ENCODE results near the gene HES2.
"Not testable (repeated sequence)": the region's sequence is repeated elsewhere in the genome, so short reads cannot be mapped to it uniquely, and the experiment has no call there.

The HES2 gene

DNA sequence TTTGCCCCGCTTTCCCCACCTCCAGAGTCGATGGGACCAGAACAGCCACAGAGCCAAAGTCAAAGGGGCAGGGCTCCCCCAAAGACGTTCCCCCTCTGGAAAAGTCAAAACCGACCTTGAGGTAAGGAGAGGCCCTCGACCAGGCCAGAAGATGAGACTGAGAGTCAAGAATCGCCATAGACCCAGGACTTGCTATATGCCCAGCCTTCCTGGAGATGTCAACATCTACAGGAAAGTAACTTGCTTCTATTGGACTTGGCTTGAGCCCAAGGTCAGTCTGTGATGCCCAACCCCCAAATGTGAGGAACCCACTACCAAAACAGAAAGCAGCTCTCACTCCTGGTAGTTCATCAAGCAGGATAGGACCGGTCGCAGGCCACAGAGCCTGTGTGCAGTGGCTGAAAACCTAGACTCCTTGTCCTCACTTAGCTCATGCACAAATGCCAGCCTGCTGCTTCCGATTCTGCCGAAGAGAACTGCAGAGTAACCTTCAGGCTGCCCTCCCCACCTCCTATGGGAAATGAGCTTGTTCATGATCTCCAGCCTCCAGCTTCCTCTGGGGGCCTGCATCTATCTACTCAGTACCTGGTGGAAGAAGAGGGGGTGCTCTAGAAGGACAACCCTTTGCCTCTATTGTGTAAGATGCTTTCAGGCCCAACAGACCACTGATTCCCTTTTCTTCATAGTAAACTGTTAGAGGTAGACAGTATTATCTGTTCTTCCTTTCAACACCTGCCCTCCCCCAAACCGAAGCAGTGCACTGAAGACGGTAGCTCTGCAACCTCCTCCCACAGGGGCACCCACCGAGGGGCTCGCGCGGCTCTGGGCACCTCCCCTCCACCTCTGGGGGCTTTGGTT, 27.5 kb downstream of the HES2 start:
- DNase-seq, result peak in 8 of 56 donors; percentile 4 to 37 (median 14)

DNA sequence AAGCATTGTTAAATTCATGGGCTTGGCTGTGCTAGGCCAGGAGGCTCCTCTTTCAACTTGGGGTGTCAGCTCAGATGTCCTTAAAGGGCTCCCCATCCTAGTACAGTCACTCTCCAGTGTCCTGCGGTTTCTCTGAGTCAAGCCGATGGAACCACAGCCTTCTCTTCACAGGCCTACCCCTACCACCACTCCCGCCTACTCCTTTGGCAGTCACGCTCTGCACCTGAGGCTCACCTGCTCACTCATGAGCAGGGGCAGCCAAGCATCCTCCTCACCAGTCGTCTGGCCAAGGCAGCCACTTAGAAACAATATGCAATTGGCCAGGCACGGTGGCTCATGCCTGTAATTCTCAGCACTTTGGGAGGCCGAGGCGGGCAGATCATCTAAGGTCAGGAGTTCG, 29.7 kb downstream of the HES2 start:
- DNase-seq, result no peak

DNA sequence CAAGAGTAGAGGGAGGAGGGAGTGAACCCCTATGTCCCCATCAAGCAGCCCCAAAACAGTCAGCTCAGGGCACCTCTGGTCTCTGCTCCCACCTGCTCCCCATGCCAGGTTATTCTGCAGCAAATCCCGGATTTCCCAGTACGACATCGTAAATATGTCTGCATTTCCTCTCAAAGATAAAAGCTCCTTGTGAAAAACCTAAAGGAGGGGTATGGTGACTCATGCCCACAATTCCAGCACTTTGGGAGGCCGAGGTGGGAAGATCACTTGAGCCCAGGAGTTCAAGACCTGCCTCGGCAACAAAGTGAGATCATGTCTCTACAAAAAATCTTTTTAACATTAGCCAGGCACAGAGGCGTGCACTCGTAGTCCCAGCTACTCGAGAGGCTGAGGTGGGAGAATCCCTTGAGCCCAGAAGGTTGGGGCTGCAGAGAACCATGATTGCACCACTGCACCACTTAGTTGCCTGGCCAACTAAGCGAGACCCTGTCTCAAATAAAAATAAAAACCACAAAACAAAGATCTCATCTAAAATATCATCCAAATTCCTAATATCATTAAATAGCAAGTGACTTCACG, 33.3 kb downstream of the HES2 start:
- no peak for DNase-seq

DNA sequence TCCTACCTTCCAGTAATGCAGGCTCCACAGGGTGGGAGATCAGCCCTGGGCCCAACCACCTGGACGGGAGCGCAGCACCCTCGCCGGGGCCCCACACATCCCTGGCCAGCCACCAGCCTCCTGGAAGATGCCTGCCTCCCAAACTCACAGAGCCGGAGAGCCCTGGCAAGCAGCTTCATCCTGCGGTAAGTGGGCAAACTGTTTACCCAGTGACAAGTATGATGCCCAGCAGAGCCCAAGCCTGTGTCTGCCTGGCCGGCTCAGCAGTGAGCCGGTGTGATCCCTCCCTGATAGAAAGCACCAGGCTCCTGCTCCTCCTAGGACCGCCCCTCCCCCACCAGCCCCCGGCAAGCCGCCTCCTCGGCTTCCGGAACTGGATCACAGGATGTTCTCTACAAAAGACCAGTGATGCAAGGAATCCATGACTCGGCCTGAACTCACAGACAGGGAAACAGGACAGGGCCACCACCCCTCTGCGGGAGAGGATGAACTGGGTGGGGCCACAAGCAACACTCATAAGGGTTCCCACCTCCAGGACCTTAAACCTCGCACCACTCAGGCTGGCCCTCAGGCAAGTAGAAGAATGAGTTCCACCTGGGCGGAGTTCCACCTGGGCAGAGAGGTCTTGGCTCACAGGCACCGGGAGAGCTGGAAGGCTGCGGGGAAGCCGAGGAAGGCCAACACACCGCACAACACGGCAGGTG, 34.1 kb downstream of the HES2 start:
- DNase-seq, result peak in 46 of 56 donors; percentile 15 to 73 (median 40)

DNA sequence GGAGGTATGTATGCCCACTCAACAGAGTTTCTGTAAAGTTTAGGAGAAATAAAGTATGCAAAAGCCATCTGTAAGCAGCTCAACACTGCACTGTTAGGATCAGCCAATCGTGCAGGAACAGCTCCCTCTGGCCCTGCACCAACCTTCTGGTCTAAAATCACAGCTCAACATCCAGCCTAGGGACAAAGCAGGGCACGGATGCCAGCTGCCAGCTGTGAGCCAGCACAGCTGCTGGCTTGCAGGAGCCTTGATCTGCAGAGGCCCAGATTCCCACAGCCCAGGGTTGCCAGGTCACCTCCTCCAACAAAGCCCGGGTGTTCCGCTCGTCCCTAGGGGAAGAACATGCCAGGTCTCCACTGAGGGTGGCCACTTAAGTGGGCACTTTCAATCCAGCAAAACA, 34.8 kb downstream of the HES2 start:
- peak in 54 of 56 donors; percentile 14 to 92 (median 68) for DNase-seq

DNA sequence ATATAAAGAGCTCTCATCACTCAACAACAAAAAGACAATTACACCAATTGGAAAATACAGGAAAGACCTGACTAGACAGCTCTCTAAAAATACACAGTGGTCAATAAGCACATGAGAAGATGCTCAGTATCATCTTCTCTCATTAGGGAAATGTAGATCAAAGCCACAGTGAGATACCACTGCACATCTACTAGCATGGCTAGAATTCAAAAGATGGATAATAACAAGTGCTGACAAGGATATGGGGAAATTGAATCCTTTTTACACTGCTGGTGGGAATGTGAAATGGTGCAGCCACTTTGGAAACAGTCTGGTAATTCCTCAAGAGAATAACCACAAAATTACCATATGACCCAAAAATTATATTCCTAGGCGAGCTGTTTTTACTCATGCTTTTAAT, 35.6 kb downstream of the HES2 start:
- no peak for DNase-seq

DNA sequence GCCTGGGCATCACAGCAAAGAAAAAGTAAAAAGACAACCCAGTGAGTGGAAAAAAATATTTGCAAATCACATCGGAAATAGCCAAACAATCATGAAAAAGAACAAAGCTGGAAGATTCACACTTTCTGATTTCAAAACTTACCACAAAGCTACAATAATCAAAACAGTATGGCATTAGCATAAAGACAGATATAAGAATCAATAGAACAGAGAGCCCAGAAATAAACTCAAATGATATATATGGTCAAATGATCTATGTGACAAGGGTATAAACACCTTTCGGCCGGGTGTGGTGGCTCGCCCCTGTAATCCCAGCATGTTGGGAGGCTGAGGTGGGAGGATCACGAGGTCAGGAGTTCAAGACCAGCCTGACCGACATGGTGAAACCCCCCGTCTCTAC, 39.7 kb downstream of the HES2 start:
- no peak for DNase-seq

DNA sequence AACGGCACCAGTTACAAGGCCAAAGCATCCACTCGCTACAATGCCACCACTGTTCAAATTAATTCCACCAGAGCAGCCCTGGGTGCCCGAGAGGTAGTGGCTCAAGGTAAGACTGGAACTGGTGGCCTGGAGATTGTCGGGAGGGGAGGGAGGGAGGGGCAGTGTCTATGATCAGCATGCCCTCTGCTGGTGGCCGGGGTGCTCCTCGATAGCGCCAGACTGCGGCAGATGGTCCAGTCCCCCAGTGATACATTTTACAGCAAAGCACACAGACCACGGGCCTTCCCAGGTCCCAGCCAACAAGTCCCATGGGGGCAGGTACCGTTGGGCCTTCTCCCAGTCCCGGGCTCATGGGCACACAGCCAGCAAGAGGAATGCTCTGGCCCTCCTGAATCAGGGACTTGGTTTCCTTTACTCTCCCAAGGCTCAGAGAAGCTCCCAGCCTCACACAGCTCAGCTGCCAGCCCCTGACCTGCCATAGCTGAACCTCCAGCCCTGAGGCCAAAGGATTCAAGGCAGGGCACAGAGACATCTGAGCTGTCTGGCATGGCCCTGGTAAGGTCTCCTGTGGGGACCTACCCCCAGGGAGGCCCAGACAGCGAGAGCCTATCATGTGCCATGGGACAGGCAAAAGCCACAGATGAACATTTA, 41.5 kb downstream of the HES2 start:
- no peak for DNase-seq

DNA sequence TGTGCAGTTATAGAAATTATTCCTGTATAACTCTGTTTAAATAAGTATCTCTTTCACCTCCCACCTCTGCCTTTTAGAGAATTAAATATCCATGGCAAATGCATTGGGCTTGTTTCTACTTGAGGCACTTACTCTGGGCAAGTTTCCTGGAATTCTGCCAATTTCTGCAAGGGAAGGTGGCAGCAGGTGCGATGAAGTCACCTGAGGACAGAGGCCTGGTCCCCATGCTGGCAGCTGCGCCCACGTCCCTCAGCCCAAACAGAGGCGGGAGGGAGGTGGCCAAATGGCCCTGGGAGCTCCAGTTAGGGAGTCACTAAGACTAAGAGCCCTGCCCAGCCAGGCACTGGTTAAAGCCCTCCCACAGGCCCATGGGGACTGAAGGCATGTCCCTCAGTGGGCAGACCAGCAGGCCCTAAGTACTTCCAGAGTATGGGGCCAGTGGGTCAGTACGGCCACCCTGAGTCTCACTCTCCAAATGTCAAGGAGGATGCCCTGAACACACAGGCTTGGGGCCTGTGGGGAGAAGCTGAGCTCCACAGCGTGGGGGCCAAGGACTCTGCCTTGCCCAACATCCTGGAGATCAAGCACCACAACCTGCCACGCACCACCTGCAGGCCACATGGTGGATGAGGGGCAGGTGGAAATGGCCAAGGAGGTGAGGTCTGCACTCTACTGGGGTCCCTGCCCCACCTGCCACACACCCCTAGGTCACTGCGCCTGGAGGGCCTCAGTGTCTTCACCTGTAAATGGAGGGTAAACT, 45.6 kb downstream of the HES2 start:
- DNase-seq, result no peak

DNA sequence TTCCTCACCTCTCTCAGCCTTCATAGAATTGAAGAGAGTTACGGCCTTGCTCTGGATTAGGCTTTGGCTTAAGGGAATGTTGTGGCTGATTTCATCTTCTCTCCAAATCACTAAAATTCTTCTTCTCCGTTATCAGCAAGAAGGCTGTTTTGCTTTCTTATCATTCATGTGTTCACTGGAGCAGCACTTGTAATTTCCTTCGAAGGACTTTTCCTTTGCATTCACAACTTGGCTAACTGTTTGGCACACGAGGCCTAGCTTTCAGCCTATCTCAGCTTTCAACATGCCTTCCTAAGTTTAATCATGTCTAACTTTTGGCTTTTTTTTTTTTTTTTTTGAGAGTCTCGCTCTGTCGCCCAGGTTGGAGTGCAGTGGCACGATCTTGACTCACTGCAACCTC, 47.5 kb downstream of the HES2 start:
- DNase-seq, result not testable (repeated sequence)

DNA sequence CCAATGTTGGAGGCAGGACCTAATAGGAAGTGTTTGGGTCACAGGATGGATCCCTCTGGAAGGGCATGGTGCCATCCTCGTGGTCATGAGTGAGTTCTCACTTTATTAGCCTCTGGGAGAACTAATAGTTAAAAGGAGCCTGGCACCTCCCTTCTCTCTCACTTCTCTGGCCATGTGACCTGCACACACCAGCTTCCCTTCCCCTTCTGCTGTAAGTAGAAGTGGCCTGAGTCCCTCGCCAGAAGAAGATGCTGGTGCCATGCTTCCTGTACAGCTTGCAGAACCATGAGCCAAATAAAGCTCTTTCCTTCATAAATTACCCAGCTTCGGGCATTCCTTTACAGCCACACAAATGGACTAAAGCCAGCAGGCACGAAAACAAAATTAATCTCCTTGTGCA, 49.7 kb downstream of the HES2 start:
- DNase-seq, result no peak

DNA sequence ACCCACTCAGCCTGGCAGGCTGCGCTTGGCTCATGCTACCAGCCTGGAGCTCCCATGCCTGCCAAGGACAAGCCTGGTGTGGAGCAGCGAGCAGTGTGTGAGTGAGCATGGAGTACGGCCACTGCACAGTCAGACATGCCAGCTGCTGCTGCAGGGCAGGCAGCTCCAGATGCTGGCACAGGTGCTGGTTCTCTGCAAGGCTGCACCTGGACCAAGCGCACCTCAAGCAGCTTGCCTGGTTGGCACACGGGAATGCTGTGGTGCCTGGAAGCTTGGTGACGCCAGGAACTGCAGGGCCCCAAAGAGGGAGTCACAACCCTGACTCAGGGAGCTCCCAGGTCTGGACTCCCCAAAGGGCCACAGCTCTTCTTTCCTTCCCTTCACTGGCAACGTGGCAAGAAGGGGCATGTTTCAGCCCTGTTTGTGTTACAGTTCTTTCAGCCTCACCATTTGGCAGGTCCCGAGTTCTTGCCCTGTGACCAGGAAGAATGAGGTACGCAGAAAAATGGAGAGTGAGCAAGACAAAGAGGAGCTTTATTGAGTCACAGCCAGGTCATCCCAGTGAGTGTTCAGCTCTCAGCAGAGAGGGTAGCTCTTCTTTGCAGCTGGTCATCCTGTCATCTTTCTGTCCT, 52.2 kb downstream of the HES2 start:
- peak in 12 of 56 donors; percentile 14 to 45 (median 25) for DNase-seq

DNA sequence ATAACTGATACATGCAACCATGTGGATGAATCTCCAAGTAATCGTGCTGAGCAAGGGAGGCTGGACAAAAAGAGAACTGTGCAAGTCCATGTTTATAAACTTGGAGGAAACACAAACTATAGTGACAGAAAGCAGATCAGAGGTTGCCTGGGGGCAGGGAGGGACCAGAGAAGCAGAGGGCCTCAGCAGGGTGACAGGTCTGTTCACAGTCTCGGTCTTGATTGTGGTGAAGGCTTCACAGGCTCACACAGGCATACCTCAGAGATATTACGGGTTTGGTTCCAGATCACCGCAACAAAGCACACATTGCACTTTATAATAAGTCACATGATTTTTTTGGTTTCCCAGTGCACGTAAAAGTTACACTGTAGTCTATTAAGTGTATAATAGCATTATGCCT, 54.7 kb downstream of the HES2 start:
- no peak for DNase-seq

DNA sequence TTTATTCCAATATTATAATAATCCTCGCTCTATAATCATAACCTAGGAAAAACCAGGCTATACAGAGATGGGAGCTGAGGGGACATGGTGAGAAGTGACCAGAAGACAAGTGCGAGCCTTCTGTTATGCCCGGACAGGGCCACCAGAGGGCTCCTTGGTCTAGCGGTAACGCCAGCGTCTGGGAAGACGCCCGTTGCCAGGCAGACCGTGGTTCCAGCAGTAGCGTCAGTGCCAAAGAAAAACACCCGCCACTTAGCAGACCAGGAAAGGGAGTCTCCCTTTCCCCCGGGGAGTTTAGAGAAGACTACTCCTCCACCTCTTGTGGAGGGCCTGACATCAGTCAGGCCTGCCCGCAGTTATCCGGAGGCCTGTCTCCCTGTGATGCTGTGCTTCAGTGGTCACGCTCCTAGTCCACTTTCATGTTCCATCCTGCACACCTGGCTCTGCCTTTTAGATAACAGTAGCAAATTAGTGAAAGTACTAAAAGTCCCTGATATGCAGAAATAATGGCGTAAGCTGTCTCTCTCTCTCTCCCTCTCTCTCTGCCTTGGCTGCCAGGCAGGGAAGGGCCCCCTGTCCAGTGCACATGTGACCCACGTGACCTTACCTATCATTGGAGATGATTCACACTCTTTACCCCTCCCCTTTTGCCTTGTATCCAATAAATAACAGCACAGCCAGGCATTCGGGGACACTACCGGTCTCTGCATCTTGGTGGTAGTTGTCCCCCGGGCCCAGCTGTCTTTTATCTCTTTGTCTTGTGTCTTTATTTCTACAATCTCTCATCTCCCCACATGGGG, 56.4 kb downstream of the HES2 start:
- DNase-seq, result peak in 39 of 56 donors; percentile 10 to 77 (median 35)
